Osteocyte (in vitro differentiated cells): Measurements from ENCODE around the gene CTSD. TPM values are rescaled to one million over a fixed set of nuclear protein-coding genes. Genes with fewer than 3 reads are reported as not detected.
A peak's percentile ranks its signal among the peaks of the same experiment; 100 is the strongest.
"Not testable (repeated sequence)": the region's sequence is repeated elsewhere in the genome, so short reads cannot be mapped to it uniquely, and the experiment has no call there.

Experiments
- DNase-seq: peaks from one replicate; pipeline ENCODE4 v3.0.0; 2021; ENCODE audit warnings: mixed read lengths; ENCODE audit not compliant: unreplicated experiment; ENCODE audit errors: extremely low spot score
- H3K27ac Mint-ChIP-seq: one replicate; pipeline ENCODE4 v1.8.0; 2021; ENCODE audit warnings: mild to moderate bottlenecking, mixed read lengths; ENCODE audit not compliant: unreplicated experiment
- H3K27me3 Mint-ChIP-seq: one replicate; pipeline ENCODE4 v1.8.0; 2021; ENCODE audit warnings: mixed read lengths; ENCODE audit not compliant: unreplicated experiment
- H3K36me3 Mint-ChIP-seq: one replicate; pipeline ENCODE4 v1.8.0; 2021; ENCODE audit warnings: mixed read lengths; ENCODE audit not compliant: unreplicated experiment
- H3K4me1 Mint-ChIP-seq: one replicate; pipeline ENCODE4 v1.8.0; 2021; ENCODE audit warnings: mixed read lengths; ENCODE audit not compliant: unreplicated experiment
- H3K4me3 Mint-ChIP-seq: one replicate; pipeline ENCODE4 v1.8.0; 2021; ENCODE audit warnings: mild to moderate bottlenecking, moderate library complexity, mixed read lengths; ENCODE audit not compliant: unreplicated experiment
- H3K9me3 Mint-ChIP-seq: one replicate; pipeline ENCODE4 v1.8.0; 2021; ENCODE audit warnings: mixed read lengths; ENCODE audit not compliant: unreplicated experiment
- total RNA-seq: library from RNA; stranded (reverse); gene quantifications from 2 replicates; pipeline ENCODE4 v1.2.1, GENCODE V29; 2021
- TF ChIP-seq, protein P1 (sequence below): fragments of 200-600 bp; sonication (generic); IDR thresholded peaks from 2 replicates; pipeline ENCODE4 v1.5.0; 2021; ENCODE audit warnings: antibody characterized with exemption, mild to moderate bottlenecking, moderate library complexity

Gene CTSD
- total RNA-seq, 1 donor from 2014 or later, result 2,062 TPM

DNA sequence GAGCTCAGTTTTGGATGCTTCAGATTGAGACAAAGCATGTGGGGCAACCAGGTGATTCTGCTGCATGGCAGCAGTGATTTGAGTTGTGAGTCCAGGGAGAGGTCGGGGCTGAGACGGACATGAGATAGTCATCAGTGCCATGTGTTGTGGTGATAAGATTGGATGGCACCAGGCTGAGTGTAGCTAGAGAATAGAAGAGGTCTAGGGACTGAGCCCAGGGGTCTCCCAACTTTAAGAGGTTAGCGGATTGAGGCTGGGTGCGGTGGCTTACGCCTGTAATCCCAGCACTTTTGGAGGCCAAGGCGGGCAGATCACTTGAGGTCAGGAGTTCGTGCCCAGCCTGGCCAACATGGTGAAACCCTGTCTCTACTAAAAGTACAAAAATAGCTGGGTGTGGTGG lies 6.3 kb upstream of the CTSD start:
- DNase-seq, result no peak
- no peak overlapping the region for H3K27ac Mint-ChIP-seq
- H3K4me3 Mint-ChIP-seq, result no peak overlapping the region
- H3K4me1 Mint-ChIP-seq, result peaks cover 51% of the 10 kb centered on the region
- H3K36me3 Mint-ChIP-seq, result no peaks in the 10 kb centered on the region
- TF ChIP-seq, protein P1, sequence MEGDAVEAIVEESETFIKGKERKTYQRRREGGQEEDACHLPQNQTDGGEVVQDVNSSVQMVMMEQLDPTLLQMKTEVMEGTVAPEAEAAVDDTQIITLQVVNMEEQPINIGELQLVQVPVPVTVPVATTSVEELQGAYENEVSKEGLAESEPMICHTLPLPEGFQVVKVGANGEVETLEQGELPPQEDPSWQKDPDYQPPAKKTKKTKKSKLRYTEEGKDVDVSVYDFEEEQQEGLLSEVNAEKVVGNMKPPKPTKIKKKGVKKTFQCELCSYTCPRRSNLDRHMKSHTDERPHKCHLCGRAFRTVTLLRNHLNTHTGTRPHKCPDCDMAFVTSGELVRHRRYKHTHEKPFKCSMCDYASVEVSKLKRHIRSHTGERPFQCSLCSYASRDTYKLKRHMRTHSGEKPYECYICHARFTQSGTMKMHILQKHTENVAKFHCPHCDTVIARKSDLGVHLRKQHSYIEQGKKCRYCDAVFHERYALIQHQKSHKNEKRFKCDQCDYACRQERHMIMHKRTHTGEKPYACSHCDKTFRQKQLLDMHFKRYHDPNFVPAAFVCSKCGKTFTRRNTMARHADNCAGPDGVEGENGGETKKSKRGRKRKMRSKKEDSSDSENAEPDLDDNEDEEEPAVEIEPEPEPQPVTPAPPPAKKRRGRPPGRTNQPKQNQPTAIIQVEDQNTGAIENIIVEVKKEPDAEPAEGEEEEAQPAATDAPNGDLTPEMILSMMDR, result no peak
- no peaks in the 10 kb centered on the region for H3K27me3 Mint-ChIP-seq
- no peaks in the 10 kb centered on the region for H3K9me3 Mint-ChIP-seq

DNA sequence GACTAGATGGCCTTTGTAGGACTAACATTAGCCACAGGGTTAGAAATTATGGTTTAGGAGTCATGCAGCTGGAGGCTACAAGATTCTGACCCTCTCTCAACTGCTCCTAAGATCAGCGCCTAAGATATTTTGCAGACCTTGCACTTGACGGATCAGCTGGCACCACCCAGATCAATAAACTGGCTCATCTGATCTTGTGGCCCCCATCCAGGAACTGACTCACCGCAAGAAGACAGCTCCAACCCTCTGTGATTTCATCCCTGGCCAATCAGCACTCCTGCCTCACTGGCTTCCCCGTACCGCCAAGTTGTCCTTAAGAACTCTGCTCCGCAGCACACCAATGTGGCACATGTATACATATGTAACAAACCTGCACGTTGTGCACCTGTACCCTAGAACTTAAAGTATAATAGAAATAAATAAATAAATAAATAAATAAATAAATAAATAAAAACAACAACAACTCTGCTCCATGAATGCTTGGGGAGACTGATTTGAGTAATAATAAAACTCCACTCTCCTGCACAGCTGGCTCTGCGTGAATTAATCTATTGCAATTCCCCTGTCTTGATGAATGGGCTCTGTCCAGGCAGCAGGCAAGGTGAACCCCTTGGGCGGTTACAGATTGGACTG lies 5.7 kb upstream of the CTSD start:
- not testable (repeated sequence) for H3K27me3 Mint-ChIP-seq, H3K4me3 Mint-ChIP-seq, DNase-seq, H3K9me3 Mint-ChIP-seq, H3K36me3 Mint-ChIP-seq
- peaks cover 52% of the 10 kb centered on the region for H3K4me1 Mint-ChIP-seq
- peak overlapping the region; percentile 20 for H3K27ac Mint-ChIP-seq

DNA sequence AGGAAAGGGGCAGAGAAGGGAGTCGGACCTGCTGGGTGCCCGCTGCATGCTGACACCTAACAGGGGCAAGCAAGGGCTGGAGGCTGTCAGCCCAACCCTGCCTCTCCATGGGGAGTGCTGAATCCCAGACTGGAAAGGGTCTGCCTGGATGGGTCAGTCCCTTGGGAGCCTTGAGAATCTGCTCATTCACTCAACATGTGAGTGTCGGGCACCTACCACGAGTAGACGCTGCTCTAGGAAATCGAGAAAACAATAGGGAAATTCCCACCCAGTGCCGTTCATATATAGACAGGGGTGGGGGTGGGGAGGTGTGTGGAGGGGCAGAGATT lies 4.4 kb upstream of the CTSD start:
- no peaks in the 10 kb centered on the region for H3K9me3 Mint-ChIP-seq
- H3K4me3 Mint-ChIP-seq, result no peak overlapping the region
- no peaks in the 10 kb centered on the region for H3K36me3 Mint-ChIP-seq
- TF ChIP-seq, protein P1, result no peak
- no peak overlapping the region for H3K27ac Mint-ChIP-seq
- H3K4me1 Mint-ChIP-seq, result peaks cover 44% of the 10 kb centered on the region
- no peak for DNase-seq
- H3K27me3 Mint-ChIP-seq, result no peaks in the 10 kb centered on the region

DNA sequence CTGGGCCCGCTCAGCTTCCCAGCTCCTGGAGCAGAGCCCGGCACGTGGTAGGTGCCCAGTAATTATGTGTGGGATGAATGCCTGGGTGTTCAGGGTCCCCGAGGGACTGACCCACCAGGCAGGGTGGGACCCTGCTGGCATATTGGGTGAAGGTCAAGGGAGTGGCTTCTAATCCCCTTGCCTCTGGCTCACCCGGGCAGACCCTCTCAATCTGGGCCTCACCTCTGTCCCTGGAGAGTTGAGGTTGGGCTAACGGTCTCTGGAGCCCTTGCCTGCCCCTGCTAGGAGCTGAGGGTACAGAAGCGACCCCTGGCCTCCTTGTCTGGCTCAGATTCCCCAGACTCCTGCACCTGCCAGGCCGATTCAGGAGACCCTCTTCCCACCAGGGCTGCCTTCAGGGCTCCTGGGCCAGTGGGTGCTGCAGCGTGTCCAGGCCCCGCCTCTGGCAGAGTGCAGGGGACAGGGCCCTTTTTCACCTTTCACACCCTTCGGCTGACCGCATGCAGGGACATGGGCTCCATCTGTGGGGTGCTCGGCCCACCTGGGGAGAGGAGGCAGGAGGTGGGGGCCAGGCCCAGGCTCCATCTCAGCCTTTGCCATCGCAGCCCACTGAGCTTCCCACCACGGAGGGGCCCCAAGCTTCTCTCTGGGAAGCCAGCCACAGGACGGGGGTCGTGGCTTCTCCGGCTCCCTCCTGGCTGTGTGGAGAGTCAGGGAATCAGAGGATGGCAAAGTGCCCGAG lies 3.8 kb upstream of the CTSD start:
- no peaks in the 10 kb centered on the region for H3K36me3 Mint-ChIP-seq
- peaks cover 45% of the 10 kb centered on the region for H3K4me1 Mint-ChIP-seq
- no peak overlapping the region for H3K4me3 Mint-ChIP-seq
- TF ChIP-seq, protein P1, result no peak
- H3K27ac Mint-ChIP-seq, result no peak overlapping the region
- H3K9me3 Mint-ChIP-seq, result no peaks in the 10 kb centered on the region
- H3K27me3 Mint-ChIP-seq, result no peaks in the 10 kb centered on the region
- no peak for DNase-seq

DNA sequence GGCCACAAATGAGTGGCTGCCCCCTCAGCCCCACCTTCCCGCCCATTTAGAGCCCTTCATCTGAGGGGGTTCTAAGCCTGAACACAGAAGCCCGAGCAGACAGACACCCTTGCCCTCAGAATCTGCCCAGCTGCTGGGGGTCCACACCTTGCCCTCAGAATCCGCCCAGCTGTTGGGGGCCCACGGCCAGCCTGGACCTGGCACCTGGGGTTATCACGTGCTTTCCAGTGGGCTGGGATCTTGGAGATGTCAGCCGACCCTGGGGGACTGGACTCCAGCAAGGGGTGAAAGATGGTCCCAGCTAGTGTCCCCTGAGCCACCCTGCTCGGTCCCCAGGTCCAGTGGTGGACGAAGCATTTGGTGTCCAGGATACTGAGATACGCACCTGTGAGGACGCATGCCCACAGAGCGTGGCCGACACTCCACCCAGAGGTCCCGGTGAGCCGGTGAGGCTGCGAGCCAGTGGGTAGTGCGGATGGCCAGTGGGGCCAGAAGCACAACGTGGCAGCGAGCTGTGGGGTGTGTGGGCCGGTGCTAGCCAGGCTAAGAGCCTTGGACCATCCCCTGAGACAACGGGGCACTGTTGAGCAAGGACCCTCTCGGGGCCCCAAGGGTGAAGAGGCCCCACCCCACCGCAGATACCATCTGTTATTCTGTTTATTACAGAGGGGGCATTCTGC lies 3.1 kb upstream of the CTSD start:
- TF ChIP-seq, protein P1, result no peak
- Mint-ChIP-seq H3K27me3 (no peaks in the 10 kb centered on the region), H3K4me3 (no peak overlapping the region), H3K4me1 (peaks cover 45% of the 10 kb centered on the region), H3K9me3 (no peaks in the 10 kb centered on the region), H3K27ac (no peak overlapping the region), H3K36me3 (peaks cover 2% of the 10 kb centered on the region)
- DNase-seq, result no peak
